Esophagus (tissue), 2 donors: ENCODE data around the gene DMD. TPM values are rescaled to one million over a fixed set of nuclear protein-coding genes. Genes with fewer than 3 reads are reported as not detected.

Experiments used
- H3K27ac ChIP-seq, 2 donors: one replicate each; pipeline ENCODE4 v1.5.1; 2013; ENCODE audit warnings: low read depth in 2 of 2, mild to moderate bottlenecking in 2 of 2, inconsistent platforms in 1 of 2, low read length in 1 of 2, moderate library complexity in 1 of 2
- H3K27me3 ChIP-seq, 2 donors: one replicate each; pipeline ENCODE4 v1.6.1; 2013; ENCODE audit warnings: low read length in 2 of 2, control low read depth in 1 of 2, mild to moderate bottlenecking in 1 of 2; ENCODE audit not compliant: insufficient read depth in 2 of 2, control insufficient read depth in 1 of 2
- H3K36me3 ChIP-seq, 2 donors: one replicate each; pipeline ENCODE4 v1.6.1; 2013; ENCODE audit warnings: low read length in 1 of 2; ENCODE audit not compliant: control insufficient read depth in 2 of 2, insufficient read depth in 2 of 2
- H3K4me1 ChIP-seq, 2 donors: one replicate each; pipeline ENCODE4 v1.6.1; 2013; ENCODE audit warnings: low read length in 1 of 2; ENCODE audit not compliant: control insufficient read depth in 2 of 2, insufficient read depth in 2 of 2
- H3K4me3 ChIP-seq, 2 donors: one replicate each; pipeline ENCODE4 v1.5.1; 2013; ENCODE audit warnings: low read length in 2 of 2, mild to moderate bottlenecking in 2 of 2, low read depth in 1 of 2, moderate library complexity in 1 of 2
- H3K9me3 ChIP-seq, 2 donors: one replicate each; pipeline ENCODE4 v1.6.1; 2013; ENCODE audit warnings: mild to moderate bottlenecking in 2 of 2, low read depth in 1 of 2, low read length in 1 of 2, moderate library complexity in 1 of 2; ENCODE audit not compliant: control insufficient read depth in 2 of 2, insufficient read depth in 1 of 2
- WGBS, 2 donors: extraction: QIAGEN DNeasy Blood & Tissue Kit; methylation state at CpG; one replicate each; pipeline ENCODE4 v1.1.7; 2013; 5-methylcytosine and 5-hydroxymethylcytosine counted together
- polyA plus RNA-seq, 2 donors: library from polyadenylated mRNA; stranded (reverse); fragments of 200-250 nt; gene quantifications; one replicate each; pipeline ENCODE4 v1.2.3, GENCODE V29; 2013
- donor health status: healthy with polysubstance abuse.
- donor health status: Bipolar disorder and iron deficiency.

DMD gene
- polyA plus RNA-seq, 2 donors, result 2.4 to 3.6 TPM

DNA sequence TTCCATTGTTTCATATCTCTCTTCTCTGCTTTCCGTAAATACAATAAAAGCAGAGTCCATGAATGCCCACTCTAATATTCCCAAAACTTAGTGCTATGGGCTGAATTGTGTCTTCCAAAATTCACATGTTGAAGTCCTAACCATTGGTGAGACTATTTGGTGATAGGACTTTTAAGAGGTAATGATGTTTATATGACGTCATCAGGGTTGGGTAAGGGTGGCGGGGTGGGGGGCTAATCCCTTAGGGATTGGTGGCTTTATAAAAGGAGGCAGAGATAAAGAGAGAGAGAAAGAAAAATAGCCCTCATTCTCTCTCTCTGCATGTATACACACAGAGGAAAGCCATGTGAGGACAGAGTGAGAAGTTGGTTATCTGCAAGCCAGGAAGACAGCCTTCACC is 722.2 kb downstream of the DMD start:
- no peak overlapping the region for H3K27ac ChIP-seq
- no peaks in the 10 kb centered on the region for H3K36me3 ChIP-seq
- H3K9me3 ChIP-seq, result no peaks in the 10 kb centered on the region
- 64 to 78% methylated on average over 3 of the region's 3 CpGs for WGBS, 2 donors
- H3K27me3 ChIP-seq, result no peaks in the 10 kb centered on the region
- H3K4me3 ChIP-seq, result no peak overlapping the region
- H3K4me1 ChIP-seq, result no peaks in the 10 kb centered on the region

DNA sequence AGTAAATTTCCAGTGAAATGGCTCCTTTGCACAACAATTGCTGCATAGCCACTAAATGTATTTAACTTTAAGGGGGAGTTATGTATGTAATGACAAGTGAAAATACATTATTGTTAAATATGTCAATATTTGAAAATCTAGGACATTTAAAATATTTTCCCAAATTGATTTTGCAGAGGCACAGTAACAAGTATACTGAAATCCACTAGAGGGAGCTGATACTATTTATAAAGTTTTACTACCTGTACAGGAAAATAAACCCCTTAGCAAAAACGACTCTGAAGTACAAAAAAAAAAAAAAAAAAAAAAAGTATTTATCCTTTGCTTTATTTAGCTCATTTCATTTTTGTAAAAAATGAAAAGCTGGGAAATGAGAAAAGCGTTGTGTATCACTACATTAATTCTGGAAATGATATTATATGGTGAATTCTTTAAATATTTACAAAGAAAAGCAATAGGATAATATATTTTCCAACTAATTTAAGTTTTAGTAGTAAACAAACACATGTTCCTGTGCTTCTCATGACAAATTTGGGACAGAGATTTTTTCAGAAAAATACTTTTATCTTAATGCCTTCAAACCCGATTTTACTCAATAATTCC is 727.7 kb downstream of the DMD start:
- no peaks in the 10 kb centered on the region for H3K36me3 ChIP-seq
- 35 to 39% methylated on average over 3 of the region's 3 CpGs for WGBS, 2 donors

DNA sequence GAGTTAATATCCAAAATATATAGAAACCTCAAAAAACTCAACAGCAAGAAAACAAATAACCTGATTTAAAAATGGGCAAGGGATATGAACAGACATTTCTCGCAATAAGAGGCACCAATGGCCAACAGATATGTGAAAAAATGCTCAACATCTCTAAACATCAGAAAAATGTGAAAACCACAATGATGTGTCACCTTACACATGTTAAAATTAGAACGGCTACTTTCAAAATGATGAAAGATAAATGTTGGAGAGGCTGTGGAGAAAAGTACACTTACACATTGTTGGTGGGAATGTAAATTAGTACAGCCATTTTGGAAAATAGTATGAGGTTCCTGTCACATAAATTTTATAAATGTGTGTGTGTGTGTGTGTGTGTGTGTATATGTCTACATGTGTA is 731.3 kb downstream of the DMD start:
- WGBS, 2 donors, result 75 to 84% methylated on average over 2 of the region's 2 CpGs

More for the DNA sequence above, 727.7 kb downstream of the DMD start:
- Histone ChIP-seq H3K27me3 (no peaks in the 10 kb centered on the region), H3K27ac (no peak overlapping the region), H3K9me3 (no peaks in the 10 kb centered on the region), H3K4me3 (no peak overlapping the region), H3K4me1 (no peaks in the 10 kb centered on the region)

DNA sequence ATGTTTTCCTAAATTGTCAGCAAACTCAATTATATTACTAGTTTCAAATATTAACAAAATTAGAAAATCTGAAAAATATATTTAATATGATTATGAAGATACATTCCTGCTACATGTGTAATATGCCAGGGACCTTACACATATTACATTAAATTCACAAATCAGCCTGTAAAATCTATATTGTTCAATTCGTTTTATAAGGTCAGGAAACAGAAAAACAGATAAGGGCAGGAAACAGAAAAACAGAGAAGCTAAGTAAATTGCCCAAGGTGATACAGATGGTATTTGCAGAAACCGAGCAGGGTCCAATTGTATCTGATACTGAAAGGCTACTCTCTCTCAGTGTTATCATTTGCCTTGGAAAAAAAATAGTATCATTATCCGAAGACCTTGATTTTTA is 739.0 kb downstream of the DMD start:
- no peaks in the 10 kb centered on the region for H3K27me3 ChIP-seq
- WGBS, 2 donors, result 62 to 77% methylated on average over 3 of the region's 3 CpGs

More for the DNA sequence above, 731.3 kb downstream of the DMD start:
- no peak overlapping the region for H3K27ac ChIP-seq
- no peaks in the 10 kb centered on the region for H3K27me3 ChIP-seq
- no peak overlapping the region for H3K4me3 ChIP-seq
- H3K36me3 ChIP-seq, result no peaks in the 10 kb centered on the region
- H3K4me1 ChIP-seq, result no peaks in the 10 kb centered on the region
- no peaks in the 10 kb centered on the region for H3K9me3 ChIP-seq

DNA sequence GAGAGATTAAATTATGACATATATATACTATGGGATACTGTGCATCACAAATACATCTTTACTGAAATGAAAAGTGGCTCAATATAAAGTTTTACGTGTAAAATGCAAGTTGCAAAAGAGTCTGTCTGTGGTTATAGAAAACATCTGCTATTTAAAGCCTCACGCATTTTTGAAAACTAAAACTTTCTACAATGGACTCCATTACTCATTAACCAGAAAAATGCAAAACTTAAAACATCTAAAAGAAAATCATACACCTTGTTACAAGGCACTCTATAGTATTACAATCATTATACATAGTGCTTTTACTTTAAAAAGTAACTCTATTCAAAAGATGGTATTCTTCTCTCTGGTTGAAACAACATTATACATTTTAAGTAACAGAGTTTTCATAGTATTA is 755.6 kb downstream of the DMD start:
- WGBS, 2 donors, result 84 to 85% methylated on average over 2 of the region's 2 CpGs
- Histone ChIP-seq H3K36me3 (no peaks in the 10 kb centered on the region), H3K27me3 (no peaks in the 10 kb centered on the region), H3K27ac (no peak overlapping the region), H3K4me1 (no peaks in the 10 kb centered on the region), H3K4me3 (no peak overlapping the region), H3K9me3 (no peaks in the 10 kb centered on the region)

More for the DNA sequence above, 739.0 kb downstream of the DMD start:
- Histone ChIP-seq H3K4me3 (no peak overlapping the region), H3K9me3 (no peaks in the 10 kb centered on the region), H3K4me1 (no peaks in the 10 kb centered on the region), H3K27ac (no peak overlapping the region), H3K36me3 (no peaks in the 10 kb centered on the region)

DNA sequence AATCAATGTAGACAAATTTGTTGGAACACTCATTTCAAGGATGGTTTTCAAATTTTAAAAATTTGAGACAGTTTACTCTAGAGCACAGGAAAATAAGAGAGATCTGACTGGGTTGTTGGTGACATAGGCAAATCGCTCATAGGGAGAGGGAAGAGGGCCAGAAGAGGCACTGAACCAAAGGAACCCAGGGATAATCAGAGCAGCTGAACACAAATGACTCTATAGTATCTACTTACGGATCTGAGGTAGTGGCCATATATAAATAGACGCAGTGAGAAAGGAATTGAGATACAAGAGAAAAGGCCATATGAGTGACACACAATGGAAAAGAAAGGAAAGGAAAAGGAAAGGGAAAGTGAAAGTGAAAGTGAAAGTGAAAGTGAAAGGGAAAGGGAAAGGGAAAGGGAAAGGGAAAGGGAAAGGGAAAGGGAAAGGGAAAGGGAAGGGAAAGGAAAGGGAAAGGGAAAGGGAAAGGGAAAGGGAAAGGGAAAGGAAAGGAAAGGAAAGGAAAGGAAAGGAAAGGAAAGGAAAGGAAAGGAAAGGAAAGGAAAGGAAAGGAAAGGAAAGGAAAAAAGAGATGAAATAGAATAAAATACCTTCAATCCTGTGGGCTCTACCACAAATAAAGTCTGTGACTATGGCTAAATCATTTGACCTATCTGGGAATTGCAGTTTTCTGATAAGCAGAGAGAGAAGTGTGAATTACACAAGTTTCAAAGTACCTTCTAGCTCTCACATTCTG is 759.2 kb downstream of the DMD start:
- H3K4me1 ChIP-seq, result no peaks in the 10 kb centered on the region
- no peak overlapping the region for H3K4me3 ChIP-seq
- H3K36me3 ChIP-seq, result no peaks in the 10 kb centered on the region
- H3K27ac ChIP-seq, result no peak overlapping the region
- WGBS, 2 donors, result 85 to 88% methylated on average over 3 of the region's 3 CpGs
- H3K9me3 ChIP-seq, result no peaks in the 10 kb centered on the region
- no peaks in the 10 kb centered on the region for H3K27me3 ChIP-seq

DNA sequence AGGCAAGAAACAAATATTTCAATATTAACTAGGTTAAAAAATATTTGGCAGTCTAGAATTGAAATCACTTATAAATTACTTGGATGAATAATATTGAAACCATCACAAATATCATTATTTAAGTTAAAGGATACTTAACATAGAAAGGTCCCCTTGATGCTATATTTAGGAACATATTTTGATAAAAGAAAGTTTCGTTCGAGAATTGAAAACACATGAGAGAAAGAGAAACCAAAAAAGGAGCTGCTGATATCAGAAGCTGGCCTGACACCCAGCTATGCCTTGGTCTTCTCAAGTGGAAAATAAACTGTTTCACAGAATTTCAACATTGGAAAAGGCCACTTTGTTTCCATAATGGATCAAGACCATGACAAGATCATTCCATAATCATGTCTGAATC is 762.4 kb downstream of the DMD start:
- Histone ChIP-seq H3K27me3 (no peaks in the 10 kb centered on the region), H3K27ac (no peak overlapping the region), H3K9me3 (no peaks in the 10 kb centered on the region), H3K36me3 (no peaks in the 10 kb centered on the region), H3K4me1 (no peaks in the 10 kb centered on the region), H3K4me3 (no peak overlapping the region)
- 58 to 68% methylated on average over 2 of the region's 2 CpGs for WGBS, 2 donors

DNA sequence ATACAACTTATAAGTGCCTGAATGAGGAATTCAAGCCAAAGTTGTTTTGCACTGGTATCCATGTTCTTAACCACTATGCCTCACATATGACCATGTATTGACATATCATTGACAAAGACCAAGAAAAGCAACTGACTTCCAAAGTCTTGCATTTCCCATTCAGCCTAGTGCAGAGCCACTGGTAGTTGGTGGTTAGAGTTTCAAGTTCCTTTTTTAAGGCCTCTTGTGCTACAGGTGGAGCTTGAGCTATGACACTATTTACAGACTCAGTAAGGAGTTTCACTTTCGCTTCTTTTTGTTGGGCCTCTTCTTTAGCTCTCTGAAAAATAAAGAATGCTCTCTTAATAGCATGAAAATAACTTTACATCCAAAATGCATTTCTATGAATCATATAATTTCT is 763.0 kb downstream of the DMD start:
- no peak overlapping the region for H3K27ac ChIP-seq
- no peaks in the 10 kb centered on the region for H3K9me3 ChIP-seq
- H3K4me3 ChIP-seq, result no peak overlapping the region
- no peaks in the 10 kb centered on the region for H3K27me3 ChIP-seq
- H3K4me1 ChIP-seq, result no peaks in the 10 kb centered on the region
- 68 to 71% methylated on average over 1 of the region's 1 CpG for WGBS, 2 donors
- H3K36me3 ChIP-seq, result no peaks in the 10 kb centered on the region

DNA sequence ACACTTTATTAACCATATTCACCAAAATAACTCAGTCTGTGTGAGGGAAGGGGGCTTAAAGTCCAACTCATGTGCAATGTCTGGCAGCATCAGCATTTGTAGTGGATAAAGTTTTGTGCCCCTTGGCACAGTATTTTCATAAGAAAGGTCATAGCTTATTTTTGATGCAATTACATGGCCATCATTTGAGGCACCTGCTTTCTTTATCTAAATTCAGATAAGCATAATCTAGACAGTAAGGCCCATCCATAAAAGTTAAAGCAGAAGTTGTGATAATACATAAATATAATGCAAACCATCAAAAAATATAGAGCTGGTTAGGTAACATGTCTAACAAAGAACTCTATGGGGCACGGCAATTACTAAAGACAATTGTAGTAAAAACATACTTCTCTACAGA is 763.7 kb downstream of the DMD start:
- H3K9me3 ChIP-seq, result no peaks in the 10 kb centered on the region
- H3K27me3 ChIP-seq, result no peaks in the 10 kb centered on the region
- H3K4me3 ChIP-seq, result no peak overlapping the region
- no peaks in the 10 kb centered on the region for H3K36me3 ChIP-seq
- no peaks in the 10 kb centered on the region for H3K4me1 ChIP-seq
- WGBS, 2 donors, result 91 to 96% methylated on average over 1 of the region's 1 CpG
- no peak overlapping the region for H3K27ac ChIP-seq

DNA sequence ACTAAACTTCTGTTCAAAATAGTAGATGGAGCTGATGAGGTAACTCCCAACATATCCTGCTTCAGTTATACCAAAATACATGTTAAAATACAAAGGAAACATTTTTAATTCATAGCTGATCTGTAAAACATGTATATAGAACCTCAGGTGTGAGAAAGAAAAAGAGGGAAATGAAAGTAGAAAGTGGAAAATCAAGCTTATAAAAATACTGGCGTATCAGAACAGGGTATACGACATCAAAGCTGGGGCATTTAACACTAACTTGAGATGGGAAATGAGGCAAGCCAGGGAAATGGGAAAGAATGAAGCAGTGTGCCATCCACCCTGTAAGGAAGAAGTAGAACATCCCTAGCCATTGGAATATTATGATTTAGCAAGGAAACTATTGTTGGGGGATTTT is 767.5 kb downstream of the DMD start:
- no peaks in the 10 kb centered on the region for H3K36me3 ChIP-seq
- WGBS, 2 donors, result 85 to 92% methylated on average over 2 of the region's 2 CpGs
- no peaks in the 10 kb centered on the region for H3K9me3 ChIP-seq
- H3K4me3 ChIP-seq, result no peak overlapping the region
- no peaks in the 10 kb centered on the region for H3K4me1 ChIP-seq
- no peak overlapping the region for H3K27ac ChIP-seq
- H3K27me3 ChIP-seq, result no peaks in the 10 kb centered on the region
